Skeletal muscle tissue (tissue), 4 donors: ENCODE data around the gene NUAK2. TPM values are rescaled to one million over a fixed set of nuclear protein-coding genes. Genes with fewer than 3 reads are reported as not detected.

Experiments used
- H3K27ac ChIP-seq: one replicate; pipeline ENCODE4 v1.7.0; 2013; ENCODE audit warnings: mild to moderate bottlenecking, low read depth, low read length, inconsistent platforms
- H3K27me3 ChIP-seq, 3 donors: one replicate each; pipeline ENCODE4 v1.7.0; 2013; ENCODE audit warnings: low read length in 3 of 3; ENCODE audit not compliant: control insufficient read depth in 3 of 3, insufficient read depth in 3 of 3
- H3K36me3 ChIP-seq, 3 donors: one replicate each; pipeline ENCODE4 v1.7.0; 2013; ENCODE audit warnings: low read length in 3 of 3; ENCODE audit not compliant: control insufficient read depth in 3 of 3, insufficient read depth in 3 of 3
- H3K4me1 ChIP-seq, 3 donors: one replicate each; pipeline ENCODE4 v1.7.0; 2013; ENCODE audit warnings: low read length in 3 of 3, mild to moderate bottlenecking in 3 of 3; ENCODE audit not compliant: control insufficient read depth in 3 of 3, insufficient read depth in 3 of 3
- H3K4me3 ChIP-seq, 3 donors: one replicate each; pipeline ENCODE4 v1.7.0; 2013; ENCODE audit warnings: low read length in 3 of 3
- H3K9ac ChIP-seq, 3 donors: one replicate each; pipeline ENCODE4 v1.7.0; 2013; ENCODE audit warnings: low read length in 3 of 3, mild to moderate bottlenecking in 3 of 3, moderate library complexity in 2 of 3, low read depth in 1 of 3
- H3K9me3 ChIP-seq, 3 donors: one replicate each; pipeline ENCODE4 v1.7.0; 2013; ENCODE audit warnings: low read length in 3 of 3; ENCODE audit not compliant: control insufficient read depth in 3 of 3
- total RNA-seq: library from RNA; depleted of rRNA; stranded (reverse); fragments of >200 nt; gene quantifications from one replicate; pipeline ENCODE4 v1.2.3, GENCODE V29; 2014
- donor health status: Osteomylitis.

NUAK2 gene
- total RNA-seq, 1 donor from 2014 or later: 1.0 TPM

- Histone ChIP-seq H3K27me3 (no peaks in the 10 kb centered on the region), H3K27ac (peak overlapping the region; percentile 87), H3K36me3 (peaks cover 19 to 28% (median 23%) of the 10 kb centered on the region in 3 donors), H3K9ac (peak overlapping the region in 2 of 3 donors; percentile 10 to 24), H3K4me1 (peaks cover 33 to 66% (median 52%) of the 10 kb centered on the region in 3 donors), H3K4me3 (no peak overlapping the region), H3K9me3 (no peaks in the 10 kb centered on the region)
Measured at GRCh38 chr1:205270271-205270670, 51.3 kb downstream of the NUAK2 start.

GRCh38 chr1:205269711-205270110, 51.8 kb downstream of the NUAK2 start:
- H3K4me1 ChIP-seq: peaks cover 33 to 65% (median 48%) of the 10 kb centered on the region in 3 donors
- H3K9me3 ChIP-seq: no peaks in the 10 kb centered on the region
- peak overlapping the region; percentile 87 for H3K27ac ChIP-seq
- H3K4me3 ChIP-seq: no peak overlapping the region
- H3K9ac ChIP-seq: no peak overlapping the region
- H3K36me3 ChIP-seq: peaks cover 19 to 28% (median 23%) of the 10 kb centered on the region in 3 donors
- H3K27me3 ChIP-seq: no peaks in the 10 kb centered on the region

- H3K27me3 ChIP-seq: no peaks in the 10 kb centered on the region
- H3K4me1 ChIP-seq: peaks cover 33 to 61% (median 46%) of the 10 kb centered on the region in 3 donors
- H3K9me3 ChIP-seq: no peaks in the 10 kb centered on the region
- no peak overlapping the region for H3K27ac ChIP-seq
- H3K36me3 ChIP-seq: peaks cover 19 to 28% (median 23%) of the 10 kb centered on the region in 3 donors
- H3K4me3 ChIP-seq: no peak overlapping the region
- no peak overlapping the region for H3K9ac ChIP-seq
Measured at GRCh38 chr1:205268846-205269680, 52.5 kb downstream of the NUAK2 start.

GRCh38 chr1:205267306-205267902, 54.1 kb downstream of the NUAK2 start:
- peaks cover 17 to 25% (median 22%) of the 10 kb centered on the region in 3 donors for H3K36me3 ChIP-seq
- H3K27ac ChIP-seq: no peak overlapping the region
- H3K9me3 ChIP-seq: no peaks in the 10 kb centered on the region
- H3K4me1 ChIP-seq: peaks cover 32 to 49% (median 42%) of the 10 kb centered on the region in 3 donors
- H3K27me3 ChIP-seq: no peaks in the 10 kb centered on the region
- no peak overlapping the region for H3K4me3 ChIP-seq
- H3K9ac ChIP-seq: peak overlapping the region in 1 of 3 donors; percentile 50

GRCh38 chr1:205266611-205267305, 54.8 kb downstream of the NUAK2 start:
- Histone ChIP-seq H3K9ac (peak overlapping the region in 1 of 3 donors; percentile 50), H3K27ac (no peak overlapping the region), H3K4me3 (no peak overlapping the region), H3K9me3 (no peaks in the 10 kb centered on the region), H3K36me3 (peaks cover 12 to 19% (median 15%) of the 10 kb centered on the region in 3 donors), H3K27me3 (no peaks in the 10 kb centered on the region), H3K4me1 (peaks cover 34 to 49% (median 42%) of the 10 kb centered on the region in 3 donors)

- Histone ChIP-seq H3K36me3 (peaks cover 0 to 2% (median 0%) of the 10 kb centered on the region in 3 donors), H3K27ac (no peak overlapping the region), H3K4me1 (peaks cover 39 to 53% (median 47%) of the 10 kb centered on the region in 3 donors), H3K4me3 (no peak overlapping the region), H3K27me3 (no peaks in the 10 kb centered on the region), H3K9me3 (no peaks in the 10 kb centered on the region), H3K9ac (no peak overlapping the region)
Measured at GRCh38 chr1:205263580-205264190, 57.9 kb downstream of the NUAK2 start.

- Histone ChIP-seq H3K4me3 (no peak overlapping the region), H3K36me3 (no peaks in the 10 kb centered on the region), H3K4me1 (peaks cover 48 to 61% (median 54%) of the 10 kb centered on the region in 3 donors), H3K27me3 (no peaks in the 10 kb centered on the region), H3K27ac (no peak overlapping the region), H3K9ac (no peak overlapping the region), H3K9me3 (no peaks in the 10 kb centered on the region)
Measured at GRCh38 chr1:205262731-205263171, 58.8 kb downstream of the NUAK2 start.

GRCh38 chr1:205261946-205262691, 59.4 kb downstream of the NUAK2 start:
- no peaks in the 10 kb centered on the region for H3K36me3 ChIP-seq
- peak overlapping the region in 2 of 3 donors; percentile 38 to 50 for H3K9ac ChIP-seq
- peaks cover 49 to 62% (median 53%) of the 10 kb centered on the region in 3 donors for H3K4me1 ChIP-seq
- no peak overlapping the region for H3K4me3 ChIP-seq
- no peak overlapping the region for H3K27ac ChIP-seq
- no peaks in the 10 kb centered on the region for H3K9me3 ChIP-seq
- no peaks in the 10 kb centered on the region for H3K27me3 ChIP-seq
